HCT116 (cell line): ENCODE results near the gene AASS. TPM values are rescaled to one million over a fixed set of nuclear protein-coding genes. Genes with fewer than 3 reads are reported as not detected.
A peak's percentile ranks its signal among the peaks of the same experiment; 100 is the strongest.

Experiments
- ATAC-seq: fragments of 200-7000 bp; cut with Tn5 transposase; 2 replicates; pipeline ENCODE4 v1.9.1; 2020; ENCODE audit warnings: mild to moderate bottlenecking, moderate library complexity
- BruUV-seq: library from RNA; stranded (reverse); fragments of 400-500 nt; replicated peaks from 2 replicates; lab custom pipeline; 2021; lab: Mats Ljungman, UMichigan
- CTCF ChIA-PET: fragments of 300-600 bp; sonication (Branson Sonifier 250); formaldehyde crosslinking; loops from one replicate; lab custom pipeline; 2021; ENCODE audit warnings: antibody characterized with exemption; lab: Charles Lee
- POLR2A ChIA-PET: fragments of 300-600, 350-600 bp; sonication (Branson Sonifier 250); formaldehyde crosslinking; loops from one replicate; lab custom pipeline; 2021; ENCODE audit warnings: antibody characterized with exemption; lab: Charles Lee
- RAD21 ChIA-PET, 2 experiments: fragments of 300-600 bp; sonication (Branson Sonifier 250); formaldehyde crosslinking; loops; one replicate each; lab custom pipeline; 2023; ENCODE audit warnings: low total read pairs in 2 of 2; ENCODE audit not compliant: uncharacterized antibody in 2 of 2, unreplicated experiment in 2 of 2, low non-redundant PET in 1 of 2; lab: Charles Lee
- DNase-seq: peaks from one replicate; pipeline ENCODE4 v3.0.0-alpha.2; 2010; ENCODE audit warnings: low read depth, low spot score
- H2AFZ ChIP-seq: fragments of 200-600 bp; shearing (Covaris generic), sonication (generic); 2 replicates; pipeline ENCODE4 v1.6.1; 2017; ENCODE audit warnings: low read depth, mixed run types, mixed read lengths, antibody characterized with exemption, low read length; ENCODE audit not compliant: poor library complexity, severe bottlenecking
- H3K27ac ChIP-seq: 2 replicates; pipeline ENCODE4 v1.5.1; 2012; ENCODE audit warnings: low read depth, low read length
- H3K27me3 ChIP-seq: fragments of 200-600 bp; sonication (generic); 2 replicates; pipeline ENCODE4 v1.6.1; 2016; ENCODE audit warnings: mixed run types, low read length, mixed read lengths; ENCODE audit not compliant: insufficient read depth
- H3K36me3 ChIP-seq, 2 experiments: fragments of 200-500 bp in 1 of 2; fragments of 200-600 bp in 1 of 2; sonication (Bioruptor generic) in 1 of 2; sonication (generic) in 1 of 2; 2 replicates each; pipeline versions ENCODE4 v1.5.1 to v1.6.1; 2014 to 2016; ENCODE audit warnings: low read length in 2 of 2, inconsistent platforms in 1 of 2, mixed read lengths in 1 of 2, mixed run types in 1 of 2; ENCODE audit not compliant: insufficient read depth in 2 of 2, control insufficient read depth in 1 of 2
- H3K4me1 ChIP-seq, 2 experiments: fragments of 200-600 bp in 1 of 2; sonication (generic) in 1 of 2; 2 replicates each; pipeline versions ENCODE4 v1.5.1 to v1.6.1; 2012 to 2017; ENCODE audit warnings: low read length in 2 of 2, inconsistent platforms in 1 of 2, mild to moderate bottlenecking in 1 of 2, mixed read lengths in 1 of 2, mixed run types in 1 of 2, moderate library complexity in 1 of 2; ENCODE audit not compliant: insufficient read depth in 2 of 2, control insufficient read depth in 1 of 2
- H3K4me2 ChIP-seq: fragments of 200-600 bp; sonication (generic); 2 replicates; pipeline ENCODE4 v1.6.1; 2017; ENCODE audit warnings: mixed run types, low read length, mixed read lengths
- H3K4me3 ChIP-seq, 2 experiments: fragments of 200-600 bp in 1 of 2; sonication (generic) in 1 of 2; replicated peaks in 1 of 2; 2 replicates each; pipeline ENCODE4 v1.5.1; 2011 to 2016; ENCODE audit warnings: low read length in 2 of 2, control low read depth in 1 of 2, low read depth in 1 of 2, mild to moderate bottlenecking in 1 of 2, mixed read lengths in 1 of 2, mixed run types in 1 of 2
- H3K79me2 ChIP-seq: fragments of 200-600 bp; sonication (generic); 2 replicates; pipeline ENCODE4 v1.6.1; 2017; ENCODE audit warnings: mild to moderate bottlenecking, mixed run types, low read length, moderate library complexity, mixed read lengths; ENCODE audit not compliant: insufficient read depth
- H3K9ac ChIP-seq: fragments of 200-600 bp; sonication (generic); 2 replicates; pipeline ENCODE4 v1.6.1; 2016; ENCODE audit warnings: low read length, mixed read lengths
- H3K9me2 ChIP-seq: fragments of 200-600 bp; sonication (generic), shearing (Covaris generic); 2 replicates; pipeline ENCODE4 v1.6.1; 2017; ENCODE audit warnings: mixed run types, mild to moderate bottlenecking, moderate library complexity; ENCODE audit not compliant: insufficient read depth
- H3K9me3 ChIP-seq, 2 experiments: fragments of 200-500 bp in 1 of 2; fragments of 200-600 bp in 1 of 2; sonication (Bioruptor generic) in 1 of 2; sonication (generic) in 1 of 2; 2 replicates each; pipeline ENCODE4 v1.6.1; 2014 to 2017; ENCODE audit warnings: low read length in 2 of 2, mixed read lengths in 2 of 2, inconsistent platforms in 1 of 2, low read depth in 1 of 2, mild to moderate bottlenecking in 1 of 2, mixed run types in 1 of 2, moderate library complexity in 1 of 2; ENCODE audit not compliant: control insufficient read depth in 1 of 2, insufficient read depth in 1 of 2
- H4K20me1 ChIP-seq: fragments of 200-600 bp; sonication (generic), shearing (Covaris generic); 2 replicates; pipeline ENCODE4 v1.6.1; 2017; ENCODE audit warnings: mixed run types, mild to moderate bottlenecking, moderate library complexity; ENCODE audit not compliant: insufficient read depth
- CEBPB ChIP-seq: IDR thresholded peaks from 2 replicates; pipeline ENCODE4 v1.6.1; 2012; ENCODE audit warnings: low read depth
- EGR1 ChIP-seq: IDR thresholded peaks from 2 replicates; pipeline ENCODE4 v1.6.1; 2012; ENCODE audit warnings: low read depth
- ELF1 ChIP-seq: IDR thresholded peaks from 2 replicates; pipeline ENCODE4 v1.6.1; 2012; ENCODE audit warnings: low read depth, borderline replicate concordance
- FOSL1 ChIP-seq: IDR thresholded peaks from 2 replicates; pipeline ENCODE4 v1.6.1; 2012; ENCODE audit warnings: low read depth
- POLR2AphosphoS5 ChIP-seq: IDR thresholded peaks from 2 replicates; pipeline ENCODE4 v1.6.1; 2011; ENCODE audit warnings: mild to moderate bottlenecking, low read depth, low read length, moderate library complexity
- SIN3A ChIP-seq: IDR thresholded peaks from 2 replicates; pipeline ENCODE4 v1.6.1; 2012; ENCODE audit warnings: low read depth
- SRF ChIP-seq: IDR thresholded peaks from 2 replicates; pipeline ENCODE4 v1.6.1; 2012; ENCODE audit warnings: low read depth
- TCF7L2 ChIP-seq: IDR thresholded peaks from 2 replicates; pipeline ENCODE4 v1.7.0; 2011; ENCODE audit warnings: borderline replicate concordance, inconsistent platforms; ENCODE audit not compliant: insufficient read depth, insufficient read length; ENCODE audit errors: extremely low read depth
- ZFX ChIP-seq: fragments of 450-650 bp; IDR thresholded peaks from 2 replicates; pipeline ENCODE4 v1.6.1; 2017
- intact Hi-C: fragments of 100-400 bp; cut with micrococcal nuclease; formaldehyde crosslinking; loops from 2 replicates; pipeline ENCODE4 v1.10.0; 2022
- total RNA-seq: library from RNA; stranded (reverse); gene quantifications from one replicate; pipeline ENCODE4 v1.2.1, GENCODE V29; 2021; ENCODE audit not compliant: unreplicated experiment

The AASS gene
- total RNA-seq, 1 experiment from 2014 or later = 5.1 TPM

DNA sequence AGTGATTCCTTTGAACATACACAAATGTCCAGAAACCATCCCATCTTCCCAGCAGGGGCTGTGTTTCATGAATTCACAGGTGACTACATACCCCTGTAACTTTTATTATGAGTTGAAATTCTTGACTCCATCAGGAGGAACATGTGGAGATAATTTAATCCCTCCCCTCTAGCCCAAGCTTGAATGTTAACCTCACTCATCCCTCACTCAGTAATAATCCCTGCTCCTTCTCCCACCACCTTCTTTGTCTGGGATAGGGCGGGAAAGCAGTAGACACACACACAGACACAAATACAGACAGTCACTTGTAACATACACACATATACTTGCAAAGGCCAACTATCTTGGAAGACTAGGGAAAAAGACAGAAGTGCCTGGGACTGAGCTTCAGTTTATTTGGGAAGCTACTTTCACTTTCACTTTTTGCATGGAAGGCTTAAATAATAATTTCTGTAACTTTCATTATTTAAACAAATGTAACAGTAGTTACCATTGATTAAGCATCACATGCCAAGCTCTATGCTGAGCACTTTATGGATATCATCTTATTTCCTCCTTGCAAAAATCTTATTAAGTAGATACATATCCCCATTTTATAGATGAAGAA, 7.3 kb downstream of the AASS start:
- no TSS peak for BruUV-seq
- intact Hi-C loops = no loop called here
- H3K36me3 ChIP-seq = no peaks in the 10 kb centered on the region
- no peaks in the 10 kb centered on the region for H3K9me3 ChIP-seq
- H3K27me3 ChIP-seq = no peaks in the 10 kb centered on the region
- peak overlapping the region; percentile 41 for H3K9ac ChIP-seq
- H3K79me2 ChIP-seq = no peaks in the 10 kb centered on the region
- ChIA-PET POLR2A (no interaction called here), RAD21 (no interaction called here), CTCF (no interaction called here)
- no peaks in the 10 kb centered on the region for H3K9me2 ChIP-seq
- no peak for TF ChIP-seq POLR2AphosphoS5
- TF ChIP-seq CEBPB = no peak
- no peak for TF ChIP-seq SIN3A
- peaks cover 0 to 18% of the 10 kb centered on the region in 2 experiments; a peak in 1 of 4 replicates for H3K4me1 ChIP-seq
- H3K4me3 ChIP-seq = peak overlapping the region; percentile 29 to 51
- no peak overlapping the region for H3K27ac ChIP-seq
- no peaks in the 10 kb centered on the region for H4K20me1 ChIP-seq
- no peak for DNase-seq
- H2AFZ ChIP-seq = no peak overlapping the region
- peak overlapping the region; percentile 73 for H3K4me2 ChIP-seq
- peak; percentile 30; the same call in 1 of the 2 replicates for ATAC-seq

DNA sequence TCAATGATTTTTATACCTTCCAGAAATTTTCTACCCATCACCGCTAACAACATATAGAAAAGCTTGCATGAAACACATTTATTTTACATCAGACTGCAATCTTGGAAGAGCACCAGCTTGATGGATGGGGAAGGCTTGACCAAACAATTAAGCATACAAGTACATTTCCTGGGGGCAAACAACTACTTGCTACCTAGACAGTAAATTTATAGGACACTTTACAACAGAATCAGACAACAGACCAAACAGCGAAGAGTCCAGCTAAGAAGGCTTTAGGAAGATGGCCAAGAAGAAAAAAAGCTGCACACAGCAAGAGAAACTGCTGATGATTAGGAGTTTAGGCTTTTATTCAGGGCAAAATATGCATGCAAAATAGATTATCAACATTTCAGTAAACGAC, 8.0 kb downstream of the AASS start:
- no peak for DNase-seq
- no peak overlapping the region for H3K27ac ChIP-seq
- no peaks in the 10 kb centered on the region for H3K9me2 ChIP-seq
- H3K9me3 ChIP-seq = no peaks in the 10 kb centered on the region
- ATAC-seq = no peak
- TF ChIP-seq SIN3A (no peak), TCF7L2 (no peak), FOSL1 (no peak), EGR1 (no peak), ZFX (no peak), SRF (no peak), ELF1 (no peak)
- ChIA-PET RAD21 (no interaction called here), CTCF (no interaction called here), POLR2A (no interaction called here)
- no peaks in the 10 kb centered on the region for H3K27me3 ChIP-seq
- H3K4me3 ChIP-seq = no peak overlapping the region
- no peaks in the 10 kb centered on the region for H4K20me1 ChIP-seq
- no peak overlapping the region for H3K9ac ChIP-seq
- H3K79me2 ChIP-seq = no peaks in the 10 kb centered on the region
- peak overlapping the region; percentile 73; the same call in 1 of the 2 replicates for H3K4me2 ChIP-seq
- intact Hi-C loops = no loop called here
- H3K4me1 ChIP-seq = peaks cover 0 to 18% of the 10 kb centered on the region in 2 experiments; a peak in 1 of 4 replicates
- no peaks in the 10 kb centered on the region for H3K36me3 ChIP-seq
- no TSS peak for BruUV-seq
- H2AFZ ChIP-seq = no peak overlapping the region
